Measurements from ENCODE around the gene LY6G5B.

Gene LY6G5B

DNA sequence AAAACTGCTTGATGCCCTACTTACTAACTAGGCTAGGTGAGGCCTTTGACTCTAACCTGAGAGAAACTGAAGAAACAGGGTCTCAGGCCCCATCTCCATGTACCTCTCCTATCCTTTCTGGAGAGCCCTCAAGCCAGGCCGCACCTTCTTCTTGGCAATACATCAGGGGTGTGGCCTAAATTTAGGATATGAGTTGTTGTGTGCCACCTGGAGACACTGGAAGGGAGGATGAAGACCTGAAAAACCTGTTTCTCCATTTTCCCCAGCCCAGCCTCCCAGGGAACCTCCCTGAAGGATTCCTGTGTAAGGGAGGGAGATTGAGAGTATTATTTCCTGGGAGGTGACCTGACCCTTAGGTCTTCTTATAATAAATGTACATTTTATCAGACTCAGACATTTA, 48.5 kb downstream of the LY6G5B start:
- DNase-seq = no peak

DNA sequence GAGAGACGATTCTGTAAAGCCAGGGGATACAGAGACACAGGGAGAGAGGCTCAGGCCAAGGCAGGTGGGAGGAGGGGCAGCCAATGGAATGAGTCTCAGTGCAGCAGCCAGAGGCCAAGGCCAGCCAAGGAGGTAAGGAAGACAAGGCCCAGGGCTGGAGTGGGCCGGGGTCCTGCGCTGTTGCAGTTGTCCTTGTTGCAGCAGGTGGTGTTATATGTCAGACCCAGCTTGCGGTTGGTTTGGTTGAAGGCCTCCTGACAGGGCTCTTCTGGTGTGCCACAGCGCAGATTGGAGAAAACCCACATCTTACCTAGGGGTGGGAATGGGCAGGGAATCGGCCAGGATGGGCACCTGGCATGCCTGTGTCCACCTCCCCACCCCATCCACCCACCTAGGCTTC, 49.2 kb downstream of the LY6G5B start:
- no peak for DNase-seq

DNA sequence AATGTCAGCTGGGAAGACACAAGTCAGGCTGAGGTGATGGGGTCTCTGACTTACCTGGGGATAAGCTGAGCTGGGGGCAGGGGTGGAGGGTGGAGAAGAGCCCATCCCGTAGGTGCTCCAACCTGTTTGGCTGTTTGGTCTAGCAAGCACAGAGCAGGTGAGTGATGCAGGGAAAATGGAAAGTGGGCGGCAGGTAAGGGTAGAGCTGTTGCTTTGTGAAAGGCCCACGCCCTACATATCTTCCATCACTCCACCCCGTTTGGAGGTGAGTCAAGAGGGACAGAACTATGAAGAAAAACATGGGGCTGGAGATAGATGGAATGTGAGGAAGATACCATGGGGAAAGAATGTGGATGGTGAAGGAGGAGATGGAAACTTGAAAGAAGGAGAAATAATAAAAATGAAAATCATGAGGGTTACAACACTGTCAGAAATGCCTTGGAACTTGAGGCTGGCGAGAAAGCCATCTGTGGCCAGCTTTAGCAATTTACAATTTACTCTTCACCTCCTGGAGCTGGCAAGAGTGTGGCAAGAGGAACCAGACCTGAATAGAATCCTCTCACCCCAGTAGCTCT, 50.5 kb downstream of the LY6G5B start:
- DNase-seq = no peak

DNA sequence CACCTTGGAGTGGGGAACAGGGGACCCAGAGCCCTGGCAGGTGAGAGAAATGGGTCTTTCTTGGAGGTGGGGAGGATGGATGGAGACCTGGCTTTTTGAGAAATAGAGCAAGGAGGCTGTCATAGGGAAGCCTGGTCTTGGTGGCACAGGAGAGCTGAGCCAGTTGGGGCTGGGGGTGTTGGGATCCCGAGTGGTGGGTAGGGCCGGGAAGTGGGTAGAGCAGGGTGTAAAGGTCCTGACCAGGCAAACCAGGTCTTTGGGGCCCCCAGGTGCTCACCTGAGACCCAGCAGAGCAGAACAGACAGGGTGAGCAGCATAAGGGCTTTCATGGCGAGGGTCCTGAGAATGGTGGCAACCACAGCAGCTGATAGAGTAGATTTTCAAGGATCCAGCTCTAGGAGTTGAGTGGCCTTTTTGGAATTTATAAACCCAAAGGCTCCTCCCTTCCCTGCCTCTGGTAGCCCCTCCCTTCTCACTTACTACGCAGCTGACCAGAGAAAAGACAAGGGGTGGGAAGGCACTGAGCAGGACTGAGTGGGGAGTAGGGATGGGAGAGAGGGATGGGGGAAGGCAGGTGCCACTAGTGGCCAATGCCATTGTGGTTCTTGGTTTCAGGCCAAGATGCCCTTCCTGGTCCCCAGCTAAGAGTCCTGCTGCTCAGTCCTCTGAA, 51.7 kb downstream of the LY6G5B start, which contains the start of gene LY6G6C:
Gene LY6G6C (minus strand): TSS at position 396 of the 670 bp plus-strand sequence. CDS start 67 bp downstream, at position 329.
- DNase-seq = no peak

DNA sequence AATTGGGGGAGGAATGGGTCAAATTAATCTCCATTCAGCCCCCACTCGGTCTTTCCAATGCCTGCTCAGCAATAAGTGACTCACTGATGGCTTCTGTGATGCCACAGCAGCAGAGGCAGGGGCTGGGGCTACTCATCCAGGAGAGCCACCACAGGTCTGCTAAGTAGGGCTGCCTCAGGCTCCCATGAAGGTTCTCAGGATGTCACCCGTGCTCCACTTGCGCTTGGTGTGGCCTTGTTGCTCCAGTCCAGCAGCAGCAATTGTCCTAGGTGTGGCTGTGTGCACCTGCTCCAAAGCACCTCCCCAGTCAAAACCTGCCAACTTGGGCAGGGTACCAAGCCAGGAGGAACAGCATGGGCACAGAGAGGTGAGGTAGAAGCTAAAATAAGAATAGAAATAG, 52.4 kb downstream of the LY6G5B start:
- no peak for DNase-seq
